Stimulated activated naive CD8-positive, alpha-beta T cell treated with anti-CD3 and anti-CD28 coated beads, Interleukin-15, amount 100 ng/mL, for 72 hours (primary cell): ENCODE data around the gene NEDD4.

Experiments used
- ATAC-seq: fragments of 150-1000 bp; cut with Tn5 transposase; 2 replicates; pipeline ENCODE4 v1.10.0; 2021; ENCODE audit warnings: mild to moderate bottlenecking, moderate library complexity
- DNase-seq, 2 donors: peaks; one replicate each; pipeline ENCODE4 v3.0.0; 2021 to 2022
- H3K27ac Mint-ChIP-seq, 2 donors: one replicate each; pipeline ENCODE4 v1.8.0; 2022; ENCODE audit warnings: mild to moderate bottlenecking in 2 of 2, mixed read lengths in 2 of 2, moderate library complexity in 2 of 2
- H3K27me3 Mint-ChIP-seq: one replicate; pipeline ENCODE4 v1.8.0; 2022; ENCODE audit warnings: mixed read lengths
- H3K4me1 Mint-ChIP-seq: one replicate; pipeline ENCODE4 v1.8.0; 2022; ENCODE audit warnings: mild to moderate bottlenecking, mixed read lengths
- H3K4me3 Mint-ChIP-seq, 2 donors: one replicate each; pipeline ENCODE4 v1.8.0; 2022; ENCODE audit warnings: mild to moderate bottlenecking in 2 of 2, mixed read lengths in 2 of 2, moderate library complexity in 1 of 2
- H3K9me3 Mint-ChIP-seq, 2 donors: one replicate each; pipeline ENCODE4 v1.8.0; 2022; ENCODE audit warnings: mixed read lengths in 2 of 2

NEDD4 gene

DNA sequence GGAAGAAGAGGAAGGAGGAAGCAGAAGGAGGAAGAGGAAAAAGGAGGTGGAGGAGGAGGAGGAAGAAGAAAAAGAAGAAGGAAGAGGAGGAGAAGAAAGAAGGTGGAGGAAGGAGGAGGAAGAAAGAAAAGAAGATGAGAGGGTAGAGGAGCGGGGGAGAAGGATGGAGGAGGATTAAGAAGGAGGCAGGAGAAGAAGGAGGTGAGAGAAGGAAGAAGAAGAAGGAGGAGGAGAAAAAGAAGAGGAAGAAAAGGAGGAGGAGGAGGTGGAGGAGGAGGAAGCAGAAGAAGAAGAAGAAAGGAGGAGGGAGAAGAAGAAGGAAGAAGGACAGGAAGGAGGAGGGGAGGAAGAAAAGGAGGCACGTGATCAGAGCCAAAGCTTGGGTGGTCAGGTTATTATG is 213.1 kb downstream of the NEDD4 start:
- DNase-seq (no peak), ATAC-seq (no peak)
- no peaks in the 10 kb centered on the region for H3K9me3 Mint-ChIP-seq
- no peaks in the 10 kb centered on the region for H3K4me1 Mint-ChIP-seq
- H3K27ac Mint-ChIP-seq: no peak overlapping the region
- H3K27me3 Mint-ChIP-seq: peaks cover 25% of the 10 kb centered on the region
- H3K4me3 Mint-ChIP-seq: no peak overlapping the region

GRCh38 chr15:55778932-55779331 is 214.5 kb downstream of the NEDD4 start:
- no peaks in the 10 kb centered on the region for H3K4me1 Mint-ChIP-seq
- no peak for DNase-seq
- H3K27me3 Mint-ChIP-seq: peaks cover 30% of the 10 kb centered on the region
- ATAC-seq: no peak
- H3K9me3 Mint-ChIP-seq: no peaks in the 10 kb centered on the region
- no peak overlapping the region for H3K4me3 Mint-ChIP-seq
- no peak overlapping the region for H3K27ac Mint-ChIP-seq
